Measurements from ENCODE around the gene SRCAP. TPM values are rescaled to one million over a fixed set of nuclear protein-coding genes. Genes with fewer than 3 reads are reported as not detected.
A peak's percentile ranks its signal among the peaks of the same experiment; 100 is the strongest.

SRCAP gene
- total and polyA plus RNA-seq, 2 experiments from 2014 or later, result 15.3 to 33.6 TPM

DNA sequence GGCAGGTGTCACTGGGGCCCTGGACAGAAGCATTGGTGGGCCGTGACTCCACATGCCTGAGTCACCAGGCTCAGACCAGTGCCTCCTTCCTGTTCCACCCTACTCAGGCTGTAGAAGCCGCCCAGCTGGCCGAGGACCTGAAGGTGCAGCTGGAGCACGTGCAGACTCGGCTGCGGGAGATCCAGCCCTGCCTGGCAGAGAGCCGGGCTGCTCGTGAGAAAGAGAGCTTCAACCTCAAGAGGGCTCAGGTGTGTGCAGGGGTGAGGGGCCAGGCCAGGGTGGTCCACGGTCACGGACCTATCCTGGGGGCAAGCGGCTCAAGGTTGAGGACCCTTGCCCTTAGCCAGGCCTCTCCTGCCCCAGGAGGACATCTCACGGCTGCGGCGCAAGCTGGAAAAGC lies 72.8 kb downstream of the SRCAP start:
- peaks cover 11% of the 10 kb centered on the region for H3K4me1 ChIP-seq (ENCODE audit: insufficient read depth)
- no peak overlapping the region for H3K4me2 ChIP-seq
- peaks cover 3% of the 10 kb centered on the region for H3K79me2 ChIP-seq
- TF ChIP-seq EZH2phosphoT487 (IDR thresholded peaks at IDR 0.05; ENCODE audit: low read depth, severe bottlenecking, unreplicated experiment) (no peak), EZH2 (IDR thresholded peaks at IDR 0.05; ENCODE audit: borderline replicate concordance) (no peak), CTCF (IDR thresholded peaks at IDR 0.05; ENCODE audit: poor library complexity) (no peak)
- no peak overlapping the region for H3K4me3 ChIP-seq
- H3K27me3 ChIP-seq, result no peaks in the 10 kb centered on the region
- H3K9me3 ChIP-seq (ENCODE audit: low read depth), result no peaks in the 10 kb centered on the region
- no peaks in the 10 kb centered on the region for H3K9me2 ChIP-seq (replicated peaks; ENCODE audit: insufficient read depth)
- WGBS (ENCODE audit: low lambda C conversion rate, missing lambda C conversion rate), result 96% methylated on average over 14 of the region's 14 CpGs
- no peaks in the 10 kb centered on the region for H4K20me1 ChIP-seq (ENCODE audit: insufficient read depth, poor library complexity, severe bottlenecking)
- H3K36me3 ChIP-seq (replicated peaks; ENCODE audit: insufficient read depth, low read depth), result no peaks in the 10 kb centered on the region
- H2AFZ ChIP-seq, result no peak overlapping the region
- no peak overlapping the region for H3K27ac ChIP-seq
- no peak for DNase-seq (ENCODE audit: low spot score)

DNA sequence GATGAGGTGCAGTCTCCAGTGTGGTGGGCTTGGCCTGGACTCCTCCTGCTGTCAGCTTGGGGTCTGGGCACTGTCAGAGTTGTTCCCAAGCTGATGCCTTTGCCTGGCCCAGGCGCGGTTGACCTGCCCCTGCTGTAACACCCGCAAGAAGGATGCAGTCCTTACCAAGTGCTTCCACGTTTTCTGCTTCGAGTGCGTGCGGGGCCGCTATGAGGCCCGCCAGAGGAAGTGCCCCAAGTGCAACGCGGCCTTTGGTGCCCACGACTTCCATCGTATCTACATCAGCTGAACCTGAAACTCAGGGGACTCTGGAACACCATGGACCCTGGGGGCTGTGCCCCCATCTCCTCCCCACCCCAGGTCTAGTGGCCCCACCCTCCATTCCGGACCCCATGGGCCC lies 74.9 kb downstream of the SRCAP start:
- Histone ChIP-seq H3K36me3 (replicated peaks; ENCODE audit: insufficient read depth, low read depth) (no peaks in the 10 kb centered on the region), H3K27ac (no peak overlapping the region), H3K4me1 (ENCODE audit: insufficient read depth) (peaks cover 19% of the 10 kb centered on the region), H4K20me1 (ENCODE audit: insufficient read depth, poor library complexity, severe bottlenecking) (no peaks in the 10 kb centered on the region), H2AFZ (no peak overlapping the region), H3K79me2 (peaks cover 7% of the 10 kb centered on the region), H3K4me3 (no peak overlapping the region), H3K9me3 (ENCODE audit: low read depth) (no peaks in the 10 kb centered on the region), H3K4me2 (no peak overlapping the region), H3K9me2 (replicated peaks; ENCODE audit: insufficient read depth) (no peaks in the 10 kb centered on the region), H3K27me3 (no peaks in the 10 kb centered on the region)
- TF ChIP-seq EZH2phosphoT487 (IDR thresholded peaks at IDR 0.05; ENCODE audit: low read depth, severe bottlenecking, unreplicated experiment) (no peak), EZH2 (IDR thresholded peaks at IDR 0.05; ENCODE audit: borderline replicate concordance) (no peak), CTCF (IDR thresholded peaks at IDR 0.05; ENCODE audit: poor library complexity) (no peak)
- 93% methylated on average over 14 of the region's 14 CpGs for WGBS (ENCODE audit: low lambda C conversion rate, missing lambda C conversion rate)
- DNase-seq (ENCODE audit: low spot score), result no peak

DNA sequence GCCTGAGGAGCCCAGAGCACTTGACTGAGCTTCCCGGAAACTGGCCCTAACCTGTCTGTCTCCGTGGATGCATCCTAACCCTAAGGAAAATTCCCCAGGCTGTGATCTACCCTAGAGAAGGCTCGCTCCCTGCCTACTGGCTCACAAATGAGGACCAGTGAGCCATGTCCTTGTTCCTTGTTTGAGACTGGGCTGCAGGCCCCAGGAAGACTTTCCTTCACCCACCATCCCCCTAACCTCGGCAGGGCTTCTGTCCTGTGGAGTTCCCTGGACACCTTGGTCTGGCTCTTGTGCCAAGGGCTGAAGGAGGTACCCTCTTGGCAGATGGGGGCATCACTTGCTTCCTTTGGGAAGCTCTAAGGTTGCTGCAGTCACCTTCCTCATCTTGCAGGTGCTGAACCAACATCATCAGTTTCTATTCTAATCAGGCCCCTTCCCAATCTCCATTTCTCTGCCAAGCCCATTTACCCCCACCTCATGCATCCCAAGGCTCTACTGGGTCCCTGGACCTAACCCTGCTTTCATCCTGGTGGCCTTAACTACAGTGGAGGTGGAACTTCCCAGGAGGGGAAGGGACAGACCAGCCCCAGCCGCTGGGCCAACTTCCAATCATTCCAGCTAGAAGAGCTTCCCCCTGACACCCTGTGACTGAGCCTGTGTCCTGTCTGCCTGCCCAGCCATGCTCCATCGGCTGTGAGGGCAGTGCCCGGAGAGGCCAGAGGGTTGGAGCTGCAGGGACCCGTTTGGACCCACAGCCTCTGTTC lies 75.6 kb downstream of the SRCAP start:
- no peaks in the 10 kb centered on the region for H3K36me3 ChIP-seq (replicated peaks; ENCODE audit: insufficient read depth, low read depth)
- H3K9me2 ChIP-seq (replicated peaks; ENCODE audit: insufficient read depth), result no peaks in the 10 kb centered on the region
- H3K9me3 ChIP-seq (ENCODE audit: low read depth), result no peaks in the 10 kb centered on the region
- peaks cover 10% of the 10 kb centered on the region for H3K79me2 ChIP-seq
- peaks cover 19% of the 10 kb centered on the region for H3K4me1 ChIP-seq (ENCODE audit: insufficient read depth)
- no peaks in the 10 kb centered on the region for H3K27me3 ChIP-seq
- peak overlapping the region; percentile 92 for H3K4me2 ChIP-seq
- no peak overlapping the region for H2AFZ ChIP-seq
- DNase-seq (ENCODE audit: low spot score), result no peak
- H3K4me3 ChIP-seq, result no peak overlapping the region
- 80% methylated on average over 8 of the region's 8 CpGs for WGBS (ENCODE audit: low lambda C conversion rate, missing lambda C conversion rate)
- no peaks in the 10 kb centered on the region for H4K20me1 ChIP-seq (ENCODE audit: insufficient read depth, poor library complexity, severe bottlenecking)
- H3K27ac ChIP-seq, result peak overlapping the region; percentile 97
- no peak for TF ChIP-seq EZH2 (IDR thresholded peaks at IDR 0.05; ENCODE audit: borderline replicate concordance)
- TF ChIP-seq EZH2phosphoT487 (IDR thresholded peaks at IDR 0.05; ENCODE audit: low read depth, severe bottlenecking, unreplicated experiment), result no peak
- TF ChIP-seq CTCF (IDR thresholded peaks at IDR 0.05; ENCODE audit: poor library complexity), result no peak

Measured in hepatocyte (in vitro differentiated cells).